ENCODE results near the gene MRPS18A. TPM values are rescaled to one million over a fixed set of nuclear protein-coding genes. Genes with fewer than 3 reads are reported as not detected.

MRPS18A gene
- total and polyA plus RNA-seq, 12 donors, result 24.8 to 119 (median 52.0) TPM

- Histone ChIP-seq H3K27ac (no peak overlapping the region), H3K9me3 (replicated peaks in 1 of 3) (no peaks in the 10 kb centered on the region), H3K36me3 (replicated peaks in 1 of 2) (no peaks in the 10 kb centered on the region), H3K4me3 (no peak overlapping the region), H3K27me3 (no peaks in the 10 kb centered on the region), H3K4me1 (replicated peaks in 1 of 2) (peaks cover 18 to 28% of the 10 kb centered on the region in 2 donors)
- TF ChIP-seq, protein P1, sequence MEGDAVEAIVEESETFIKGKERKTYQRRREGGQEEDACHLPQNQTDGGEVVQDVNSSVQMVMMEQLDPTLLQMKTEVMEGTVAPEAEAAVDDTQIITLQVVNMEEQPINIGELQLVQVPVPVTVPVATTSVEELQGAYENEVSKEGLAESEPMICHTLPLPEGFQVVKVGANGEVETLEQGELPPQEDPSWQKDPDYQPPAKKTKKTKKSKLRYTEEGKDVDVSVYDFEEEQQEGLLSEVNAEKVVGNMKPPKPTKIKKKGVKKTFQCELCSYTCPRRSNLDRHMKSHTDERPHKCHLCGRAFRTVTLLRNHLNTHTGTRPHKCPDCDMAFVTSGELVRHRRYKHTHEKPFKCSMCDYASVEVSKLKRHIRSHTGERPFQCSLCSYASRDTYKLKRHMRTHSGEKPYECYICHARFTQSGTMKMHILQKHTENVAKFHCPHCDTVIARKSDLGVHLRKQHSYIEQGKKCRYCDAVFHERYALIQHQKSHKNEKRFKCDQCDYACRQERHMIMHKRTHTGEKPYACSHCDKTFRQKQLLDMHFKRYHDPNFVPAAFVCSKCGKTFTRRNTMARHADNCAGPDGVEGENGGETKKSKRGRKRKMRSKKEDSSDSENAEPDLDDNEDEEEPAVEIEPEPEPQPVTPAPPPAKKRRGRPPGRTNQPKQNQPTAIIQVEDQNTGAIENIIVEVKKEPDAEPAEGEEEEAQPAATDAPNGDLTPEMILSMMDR (IDR thresholded peaks at IDR 0.05), result no peak
- intact Hi-C loops (cut with DNase I), result no loop called here
- no peak for DNase-seq
- WGBS, 4 donors, result 48 to 60% (median 50%) methylated on average over 7 of the region's 7 CpGs
Observed at GRCh38 chr6:43699564-43700186, 12.1 kb upstream of the MRPS18A start.

GRCh38 chr6:43698584-43699349 lies 11.2 kb upstream of the MRPS18A start:
- H3K9me3 ChIP-seq (replicated peaks in 1 of 3), result no peaks in the 10 kb centered on the region
- intact Hi-C loops (cut with DNase I), result no loop called here
- no peak for TF ChIP-seq POLR2A (IDR thresholded peaks at IDR 0.05)
- TF ChIP-seq, protein P1 (IDR thresholded peaks at IDR 0.05), result no peak
- no peak overlapping the region for H3K4me3 ChIP-seq
- peak in 6 of 7 donors; percentile 58 to 76 (median 69) for DNase-seq
- WGBS, 4 donors, result 26 to 32% (median 27%) methylated on average over 8 of the region's 8 CpGs
- H3K4me1 ChIP-seq (replicated peaks in 1 of 2), result peaks cover 18 to 28% of the 10 kb centered on the region in 2 donors
- H3K36me3 ChIP-seq (replicated peaks in 1 of 2), result no peaks in the 10 kb centered on the region
- H3K27ac ChIP-seq, result no peak overlapping the region
- no peaks in the 10 kb centered on the region for H3K27me3 ChIP-seq

DNA sequence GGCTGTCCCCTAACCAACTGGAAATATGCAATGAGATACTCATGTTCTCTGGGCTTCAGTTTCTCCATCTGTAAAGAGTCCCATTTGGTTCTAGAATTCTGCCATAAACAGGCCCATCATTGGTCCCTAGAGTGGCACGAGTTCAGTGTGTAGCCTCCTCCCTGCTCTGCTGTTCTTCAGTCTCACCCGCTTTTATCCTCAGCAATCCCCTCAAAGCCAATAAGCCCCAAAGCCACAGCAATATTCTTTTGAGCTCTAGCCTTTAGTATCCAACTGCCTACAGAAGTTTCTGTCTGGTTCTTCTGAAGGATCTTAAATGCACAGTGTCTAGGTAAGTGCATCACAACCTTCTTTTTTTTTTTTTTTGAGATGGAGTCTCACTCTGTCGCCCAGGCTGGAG lies 9.8 kb upstream of the MRPS18A start:
- no peak overlapping the region for H3K27ac ChIP-seq
- no peaks in the 10 kb centered on the region for H3K27me3 ChIP-seq
- intact Hi-C loops (cut with DNase I), result no loop called here
- no peak for DNase-seq
- H3K4me1 ChIP-seq (replicated peaks in 1 of 2), result peaks cover 12 to 22% of the 10 kb centered on the region in 2 donors
- H3K36me3 ChIP-seq (replicated peaks in 1 of 2), result no peaks in the 10 kb centered on the region
- 86 to 96% (median 92%) methylated on average over 3 of the region's 3 CpGs for WGBS, 4 donors
- no peak for TF ChIP-seq POLR2A (IDR thresholded peaks at IDR 0.05)
- TF ChIP-seq, protein P1 (IDR thresholded peaks at IDR 0.05), result no peak
- H3K9me3 ChIP-seq (replicated peaks in 1 of 3), result no peaks in the 10 kb centered on the region
- H3K4me3 ChIP-seq, result no peak overlapping the region

DNA sequence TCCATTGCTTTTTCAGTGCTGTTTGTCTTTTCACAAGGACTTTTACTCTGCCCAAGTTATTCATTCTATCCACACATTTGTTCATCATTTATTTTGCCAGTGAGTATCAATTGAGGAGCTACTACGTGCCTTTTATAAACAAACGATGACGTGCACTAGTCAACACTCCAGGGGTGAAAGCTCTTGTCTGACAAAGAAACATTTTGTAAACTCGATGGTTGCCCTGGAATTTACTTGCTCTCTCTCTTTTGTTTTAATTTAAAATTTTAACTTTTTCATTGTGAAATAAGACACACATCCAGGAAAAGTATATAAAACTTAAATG lies 8.3 kb upstream of the MRPS18A start:
- no peaks in the 10 kb centered on the region for H3K27me3 ChIP-seq
- H3K9me3 ChIP-seq (replicated peaks in 1 of 3), result no peaks in the 10 kb centered on the region
- WGBS, 4 donors, result 88 to 95% (median 91%) methylated on average over 4 of the region's 4 CpGs
- intact Hi-C loops (cut with DNase I), result no loop called here
- H3K4me1 ChIP-seq (replicated peaks in 1 of 2), result peaks cover 7 to 14% of the 10 kb centered on the region in 2 donors
- DNase-seq, result no peak
- H3K36me3 ChIP-seq (replicated peaks in 1 of 2), result no peaks in the 10 kb centered on the region
- H3K4me3 ChIP-seq, result no peak overlapping the region
- TF ChIP-seq, protein P1 (IDR thresholded peaks at IDR 0.05), result no peak
- no peak for TF ChIP-seq POLR2A (IDR thresholded peaks at IDR 0.05)
- H3K27ac ChIP-seq, result no peak overlapping the region
